Activated CD8-positive, alpha-beta T cell treated with anti-CD3 and anti-CD28 coated beads for 36 hours (primary cell): ENCODE measurements around the gene BMI1. TPM values are rescaled to one million over a fixed set of nuclear protein-coding genes. Genes with fewer than 3 reads are reported as not detected.

Experiments
- ATAC-seq: fragments of 200-7000 bp; cut with Tn5 transposase; one replicate; pipeline ENCODE4 v1.10.0; 2021; ENCODE audit warnings: mild to moderate bottlenecking, moderate library complexity
- CTCF ChIA-PET: fragments of 350-600 bp; sonication (Branson Sonifier 250); formaldehyde crosslinking; loops from one replicate; lab custom pipeline; 2021; ENCODE audit warnings: antibody characterized with exemption; lab: Charles Lee
- POLR2A ChIA-PET: fragments of 350-600 bp; sonication (Branson Sonifier 250); formaldehyde crosslinking; loops from one replicate; lab custom pipeline; 2021; ENCODE audit warnings: antibody characterized with exemption; lab: Charles Lee
- DNase-seq: peaks from one replicate; pipeline ENCODE4 v3.0.0-alpha.2; 2020
- H3K27ac Mint-ChIP-seq: one replicate; pipeline ENCODE4 v1.8.0; 2021; ENCODE audit warnings: mild to moderate bottlenecking, mixed read lengths
- H3K27me3 Mint-ChIP-seq: one replicate; pipeline ENCODE4 v1.8.0; 2021; ENCODE audit warnings: mixed read lengths
- H3K36me3 Mint-ChIP-seq: one replicate; pipeline ENCODE4 v1.8.0; 2021; ENCODE audit warnings: low read depth, mixed read lengths
- H3K4me1 Mint-ChIP-seq: one replicate; pipeline ENCODE4 v1.8.0; 2021; ENCODE audit warnings: low read depth, mixed read lengths
- H3K4me3 Mint-ChIP-seq: one replicate; pipeline ENCODE4 v1.8.0; 2021; ENCODE audit warnings: mild to moderate bottlenecking, moderate library complexity, mixed read lengths
- H3K9me3 Mint-ChIP-seq: one replicate; pipeline ENCODE4 v1.8.0; 2021; ENCODE audit warnings: mixed read lengths
- intact Hi-C: fragments of 100-400 bp; cut with micrococcal nuclease; formaldehyde crosslinking; loops from one replicate; pipeline ENCODE4 v1.10.0; 2022
- total RNA-seq, 2 experiments: library from RNA; stranded (reverse); gene quantifications; one replicate each; pipeline ENCODE4 v1.2.3, GENCODE V29; 2021
- TF ChIP-seq, protein P1 (sequence below): fragments of 200-600 bp; IDR thresholded peaks from one replicate; pipeline ENCODE4 v1.8.0; 2022; ENCODE audit warnings: antibody characterized with exemption, mild to moderate bottlenecking

Gene BMI1
- total RNA-seq, 2 experiments from 2014 or later = 38.7 to 41.4 TPM

DNA sequence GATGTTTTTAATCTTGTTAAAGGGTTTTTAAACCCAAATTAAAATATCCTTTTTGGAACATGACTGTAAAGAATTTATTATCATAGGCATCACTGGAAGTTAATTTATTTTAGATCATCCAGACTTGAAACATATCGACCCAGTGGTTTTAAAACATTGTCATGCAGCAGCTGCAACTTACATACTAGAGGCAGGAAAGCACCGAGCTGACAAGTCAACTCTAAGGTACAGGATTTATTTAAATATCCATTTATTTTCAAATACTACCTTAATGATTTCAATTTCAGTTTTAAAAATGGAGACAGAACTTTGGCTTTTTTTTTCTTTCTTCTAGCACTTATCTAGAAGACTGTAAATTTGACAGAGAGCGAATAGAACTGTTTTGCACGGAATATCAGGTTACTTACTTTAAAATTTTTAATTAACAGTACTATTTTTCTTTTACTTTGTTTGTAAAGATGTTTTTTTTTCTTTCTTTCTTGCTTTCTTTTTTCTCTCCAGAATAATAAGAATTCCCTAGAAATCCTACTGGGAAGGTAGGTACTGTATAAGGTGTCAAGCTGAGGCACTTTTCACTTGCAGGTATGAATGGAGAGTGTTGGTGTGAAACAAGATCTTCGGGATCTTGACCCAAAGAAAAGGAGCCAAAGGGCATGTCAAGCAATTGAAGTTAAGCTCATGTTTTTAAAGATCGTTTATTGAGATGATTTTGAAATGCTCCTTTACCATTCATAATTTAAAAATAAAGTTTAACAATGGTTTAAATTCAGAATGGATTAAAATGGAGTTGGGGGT lies 2.9 kb upstream of the BMI1 start:
- ChIA-PET POLR2A (interaction anchor here (0.7 to 1.9 kb wide), 4 partner anchors 8 to 299 kb away, joined by 3 to 9 read pairs (median 4); no protein-coding TSS in a partner anchor), CTCF (interaction anchor here (0.7 kb wide), 1 partner anchor 822 kb away, joined by 3 read pairs; no protein-coding TSS in a partner anchor)
- intact Hi-C loops = loop anchor here (5.0 kb wide), 2 partner anchors 66 to 91 kb away; no protein-coding TSS in a partner anchor
- peak overlapping the region; percentile 88 for H3K4me3 Mint-ChIP-seq
- no peak for DNase-seq
- H3K27me3 Mint-ChIP-seq = peaks cover 22% of the 10 kb centered on the region
- peaks cover 13% of the 10 kb centered on the region for H3K36me3 Mint-ChIP-seq
- H3K27ac Mint-ChIP-seq = peak overlapping the region; percentile 91
- H3K9me3 Mint-ChIP-seq = no peaks in the 10 kb centered on the region
- TF ChIP-seq, protein P1, sequence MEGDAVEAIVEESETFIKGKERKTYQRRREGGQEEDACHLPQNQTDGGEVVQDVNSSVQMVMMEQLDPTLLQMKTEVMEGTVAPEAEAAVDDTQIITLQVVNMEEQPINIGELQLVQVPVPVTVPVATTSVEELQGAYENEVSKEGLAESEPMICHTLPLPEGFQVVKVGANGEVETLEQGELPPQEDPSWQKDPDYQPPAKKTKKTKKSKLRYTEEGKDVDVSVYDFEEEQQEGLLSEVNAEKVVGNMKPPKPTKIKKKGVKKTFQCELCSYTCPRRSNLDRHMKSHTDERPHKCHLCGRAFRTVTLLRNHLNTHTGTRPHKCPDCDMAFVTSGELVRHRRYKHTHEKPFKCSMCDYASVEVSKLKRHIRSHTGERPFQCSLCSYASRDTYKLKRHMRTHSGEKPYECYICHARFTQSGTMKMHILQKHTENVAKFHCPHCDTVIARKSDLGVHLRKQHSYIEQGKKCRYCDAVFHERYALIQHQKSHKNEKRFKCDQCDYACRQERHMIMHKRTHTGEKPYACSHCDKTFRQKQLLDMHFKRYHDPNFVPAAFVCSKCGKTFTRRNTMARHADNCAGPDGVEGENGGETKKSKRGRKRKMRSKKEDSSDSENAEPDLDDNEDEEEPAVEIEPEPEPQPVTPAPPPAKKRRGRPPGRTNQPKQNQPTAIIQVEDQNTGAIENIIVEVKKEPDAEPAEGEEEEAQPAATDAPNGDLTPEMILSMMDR = no peak
- peaks cover 39% of the 10 kb centered on the region for H3K4me1 Mint-ChIP-seq
- no peak for ATAC-seq

DNA sequence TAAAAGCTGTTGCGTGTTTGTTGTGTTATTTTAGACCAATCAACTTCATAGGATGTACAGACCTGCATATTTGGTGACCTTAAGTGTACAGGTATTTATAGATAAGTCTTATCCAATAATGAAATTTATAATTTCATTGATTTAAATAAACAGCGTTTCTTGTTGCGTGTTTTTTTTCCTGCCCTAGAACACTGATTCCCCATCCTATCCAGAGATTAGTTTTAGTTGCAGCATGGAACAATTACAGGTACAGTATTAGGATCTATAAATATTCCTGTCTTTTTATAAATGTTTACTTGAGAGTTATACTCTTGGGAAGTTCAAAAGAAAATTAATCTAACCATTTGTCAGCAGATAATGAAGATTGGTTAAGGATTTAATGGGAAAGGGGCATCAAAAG lies 2.1 kb upstream of the BMI1 start:
- CTCF ChIA-PET = interaction anchor here (0.6 to 1.4 kb wide), 2 partner anchors 13 to 303 kb away, joined by 3 to 4 read pairs; no protein-coding TSS in a partner anchor
- DNase-seq = no peak
- POLR2A ChIA-PET = interaction anchor here (1.0 to 1.5 kb wide), 2 partner anchors 7 to 299 kb away, joined by 4 read pairs; no protein-coding TSS in a partner anchor
- ATAC-seq = no peak
- Mint-ChIP-seq H3K9me3 (no peaks in the 10 kb centered on the region), H3K4me3 (peak overlapping the region; percentile 44), H3K27me3 (peaks cover 29% of the 10 kb centered on the region), H3K36me3 (peaks cover 13% of the 10 kb centered on the region), H3K4me1 (peaks cover 45% of the 10 kb centered on the region), H3K27ac (no peak overlapping the region)
- intact Hi-C loops = loop anchor here (5.0 kb wide), 2 partner anchors 66 to 91 kb away; no protein-coding TSS in a partner anchor
- TF ChIP-seq, protein P1 = no peak

DNA sequence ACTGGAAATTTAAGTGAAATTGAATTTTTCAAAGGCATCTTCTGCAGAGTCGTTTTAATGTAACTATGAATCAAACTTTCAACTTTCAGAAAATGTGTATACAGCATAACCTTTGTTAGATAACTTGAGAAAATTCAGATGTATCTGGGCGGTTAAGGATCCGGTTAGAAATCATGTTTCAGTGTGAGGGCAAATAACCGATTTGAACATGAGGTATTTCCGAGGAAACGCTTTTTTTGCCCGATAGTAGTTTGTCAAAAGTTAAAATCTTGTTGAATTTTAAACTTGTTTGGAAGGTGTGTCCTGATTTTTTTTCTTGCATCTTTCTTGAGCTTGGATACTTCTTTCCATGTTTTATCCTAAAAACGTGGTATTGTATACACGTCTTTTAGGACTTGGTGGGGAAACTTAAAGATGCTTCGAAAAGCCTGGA lies 1.3 kb upstream of the BMI1 start:
- ChIA-PET POLR2A (no interaction called here), CTCF (interaction anchor here (0.6 to 1.4 kb wide), 4 partner anchors 12 to 304 kb away, joined by 3 to 4 read pairs (median 3); no protein-coding TSS in a partner anchor)
- intact Hi-C loops = loop anchor here (5.0 kb wide), 2 partner anchors 67 to 92 kb away; no protein-coding TSS in a partner anchor
- ATAC-seq = no peak
- Mint-ChIP-seq H3K4me3 (peak overlapping the region; percentile 77), H3K36me3 (peaks cover 13% of the 10 kb centered on the region), H3K27me3 (peaks cover 37% of the 10 kb centered on the region), H3K9me3 (no peaks in the 10 kb centered on the region), H3K4me1 (peaks cover 52% of the 10 kb centered on the region), H3K27ac (no peak overlapping the region)
- TF ChIP-seq, protein P1 = no peak
- no peak for DNase-seq

DNA sequence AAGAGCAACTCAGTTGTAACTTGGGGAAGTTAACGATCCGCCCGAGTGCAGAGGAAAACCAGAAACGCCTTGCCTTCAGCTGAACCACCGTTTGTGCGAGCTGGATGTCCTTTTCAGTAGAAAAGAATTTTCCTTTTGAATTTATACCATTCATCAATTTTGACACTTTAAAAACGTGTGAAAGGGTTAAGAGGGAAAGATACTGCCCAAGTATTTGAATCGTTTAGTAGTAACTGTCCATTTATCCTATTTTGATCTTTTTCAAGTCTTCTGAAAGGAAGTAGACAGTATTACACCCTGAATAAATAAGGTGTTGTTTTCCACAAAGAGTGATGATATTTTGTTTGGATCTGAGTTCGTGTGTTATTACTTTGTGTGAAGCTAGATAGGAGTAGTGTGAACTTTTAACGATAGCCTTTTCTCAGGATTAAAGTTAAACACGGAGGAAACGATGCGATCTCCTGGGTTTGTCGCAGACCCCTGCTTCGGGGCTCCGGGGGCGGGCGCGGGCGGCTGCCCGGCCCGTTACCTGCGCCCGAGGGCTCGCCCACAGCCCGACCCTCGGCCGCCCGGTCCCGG lies 830 bp upstream of the BMI1 start:
- Mint-ChIP-seq H3K27ac (peak overlapping the region; percentile 89), H3K4me3 (peak overlapping the region; percentile 77)
- CTCF ChIA-PET = interaction anchor here (1.0 to 1.4 kb wide), 3 partner anchors 12 to 91 kb away, joined by 3 to 4 read pairs (median 3); no protein-coding TSS in a partner anchor

More for the DNA sequence above, 830 bp upstream of the BMI1 start:
- H3K4me1 Mint-ChIP-seq = peaks cover 53% of the 10 kb centered on the region
- POLR2A ChIA-PET = no interaction called here
- H3K9me3 Mint-ChIP-seq = no peaks in the 10 kb centered on the region
- intact Hi-C loops = loop anchor here (5.0 kb wide), 3 partner anchors 68 to 117 kb away; no protein-coding TSS in a partner anchor
- TF ChIP-seq, protein P1 = no peak
- ATAC-seq (no peak), DNase-seq (no peak)
- peaks cover 13% of the 10 kb centered on the region for H3K36me3 Mint-ChIP-seq
- peaks cover 36% of the 10 kb centered on the region for H3K27me3 Mint-ChIP-seq
